CD14-positive monocyte (primary cell): ENCODE results near the gene MYBPC2. TPM values are rescaled to one million over a fixed set of nuclear protein-coding genes. Genes with fewer than 3 reads are reported as not detected.
A peak's percentile ranks its signal among the peaks of the same experiment; 100 is the strongest.

Experiments used
- DNase-seq, 3 donors: peaks; one replicate each; pipeline ENCODE4 v3.0.0-alpha.2; 2011 to 2022
- H2AFZ ChIP-seq: 2 replicates; pipeline ENCODE4 v1.6.0; 2012; ENCODE audit warnings: mild to moderate bottlenecking, low read depth, low read length, inconsistent platforms; ENCODE audit not compliant: insufficient read depth, poor library complexity, severe bottlenecking
- H3K27ac ChIP-seq, 2 donors: 1 replicate in 1 of 2; 2 replicates in 1 of 2; pipeline ENCODE4 v1.5.1; 2012 to 2013; ENCODE audit warnings: low read length in 2 of 2, control low read depth in 1 of 2, inconsistent platforms in 1 of 2, low read depth in 1 of 2, mild to moderate bottlenecking in 1 of 2
- H3K27me3 ChIP-seq, 2 donors: one replicate each; pipeline versions ENCODE4 v1.6.0 to v1.6.1; 2011 to 2013; ENCODE audit warnings: low read length in 2 of 2; ENCODE audit not compliant: control insufficient read depth in 2 of 2, insufficient read depth in 2 of 2
- H3K36me3 ChIP-seq, 2 donors: replicated peaks in 1 of 2; 1 replicate in 1 of 2; 2 replicates in 1 of 2; pipeline versions ENCODE4 v1.5.1 to v1.6.1; 2012 to 2013; ENCODE audit warnings: low read length in 2 of 2, control low read depth in 1 of 2, inconsistent platforms in 1 of 2, mild to moderate bottlenecking in 1 of 2; ENCODE audit not compliant: insufficient read depth in 2 of 2, control insufficient read depth in 1 of 2
- H3K4me1 ChIP-seq, 2 donors: 1 replicate in 1 of 2; 2 replicates in 1 of 2; pipeline versions ENCODE4 v1.5.1 to v1.6.1; 2012 to 2013; ENCODE audit warnings: low read length in 2 of 2, control low read depth in 1 of 2, inconsistent platforms in 1 of 2, mild to moderate bottlenecking in 1 of 2, moderate library complexity in 1 of 2; ENCODE audit not compliant: insufficient read depth in 2 of 2, control insufficient read depth in 1 of 2
- H3K4me2 ChIP-seq: replicated peaks from 2 replicates; pipeline ENCODE3; 2012; ENCODE audit warnings: low read length, moderate library complexity, mild to moderate bottlenecking; ENCODE audit not compliant: poor library complexity, severe bottlenecking; ENCODE audit errors: extremely low read depth
- H3K4me3 ChIP-seq, 3 experiments: fragments of 200-600 bp in 1 of 3; sonication (generic) in 1 of 3; replicated peaks in 1 of 3; 1 replicate in 2 of 3; 2 replicates in 1 of 3; pipeline ENCODE4 v1.5.1; 2011 to 2013; ENCODE audit warnings: low read length in 3 of 3, mild to moderate bottlenecking in 3 of 3, control low read depth in 2 of 3, low read depth in 2 of 3, inconsistent platforms in 1 of 3, moderate library complexity in 1 of 3
- H3K79me2 ChIP-seq: 2 replicates; pipeline ENCODE4 v1.6.0; 2012; ENCODE audit warnings: mild to moderate bottlenecking, control low read depth, inconsistent platforms, low read length, moderate library complexity; ENCODE audit not compliant: insufficient read depth
- H3K9ac ChIP-seq: 2 replicates; pipeline ENCODE4 v1.6.0; 2017; ENCODE audit warnings: low read length, mild to moderate bottlenecking; ENCODE audit not compliant: insufficient read depth, poor library complexity, severe bottlenecking
- H3K9me3 ChIP-seq, 2 donors: replicated peaks in 1 of 2; 1 replicate in 1 of 2; 2 replicates in 1 of 2; pipeline versions ENCODE4 v1.5.1 to v1.6.1; 2012 to 2013; ENCODE audit warnings: low read length in 2 of 2, control low read depth in 1 of 2; ENCODE audit not compliant: control insufficient read depth in 1 of 2, insufficient read depth in 1 of 2
- H4K20me1 ChIP-seq: 2 replicates; pipeline ENCODE4 v1.6.0; 2012; ENCODE audit warnings: mild to moderate bottlenecking, low read length, control low read depth, moderate library complexity; ENCODE audit not compliant: insufficient read depth
- H3K27ac Mint-ChIP-seq, 7 donors: one replicate each; pipeline ENCODE4 v1.8.0; 2020; ENCODE audit warnings: mild to moderate bottlenecking in 7 of 7, mixed read lengths in 7 of 7, moderate library complexity in 6 of 7, inconsistent platforms in 2 of 7
- H3K27me3 Mint-ChIP-seq, 3 donors: one replicate each; pipeline ENCODE4 v1.8.0; 2021 to 2022; ENCODE audit warnings: low read depth in 3 of 3, mild to moderate bottlenecking in 3 of 3, mixed read lengths in 3 of 3, moderate library complexity in 3 of 3, inconsistent platforms in 1 of 3
- H3K36me3 Mint-ChIP-seq, 2 donors: one replicate each; pipeline ENCODE4 v1.8.0; 2020; ENCODE audit warnings: mixed read lengths in 2 of 2, inconsistent platforms in 1 of 2, mild to moderate bottlenecking in 1 of 2
- H3K4me1 Mint-ChIP-seq: one replicate; pipeline ENCODE4 v1.8.0; 2020; ENCODE audit warnings: mild to moderate bottlenecking, mixed read lengths
- H3K4me3 Mint-ChIP-seq, 2 donors: one replicate each; pipeline ENCODE4 v1.8.0; 2020; ENCODE audit warnings: mild to moderate bottlenecking in 2 of 2, mixed read lengths in 2 of 2, moderate library complexity in 1 of 2
- H3K9me3 Mint-ChIP-seq, 7 donors: one replicate each; pipeline ENCODE4 v1.8.0; 2020 to 2022; ENCODE audit warnings: mixed read lengths in 7 of 7, mild to moderate bottlenecking in 6 of 7, moderate library complexity in 6 of 7, inconsistent platforms in 2 of 7
- CTCF ChIP-seq: fragments of 200-600 bp; IDR thresholded peaks from one replicate; pipeline ENCODE4 v1.8.0; 2022; ENCODE audit warnings: antibody characterized with exemption, mild to moderate bottlenecking
- WGBS: methylation state at CpG from one replicate; pipeline ENCODE4 v1.1.5; 2013; ENCODE audit warnings: missing lambda C conversion rate; ENCODE audit not compliant: insufficient coverage; 5-methylcytosine and 5-hydroxymethylcytosine counted together
- intact Hi-C, 2 donors: fragments of 100-400 bp; cut with micrococcal nuclease; formaldehyde crosslinking; loops; one replicate each; pipeline versions ENCODE4 v1.15.0 to v1.15.1; 2023
- polyA plus RNA-seq, 3 donors: library from polyadenylated mRNA; depleted of rRNA in 1 of 3; unstranded in 2 of 3; stranded (reverse) in 1 of 3; fragments of 300-500 nt in 2 of 3; fragments of >200 nt in 1 of 3; fragmentation: Illumina TruSeq in 2 of 3; gene quantifications; 1 replicate in 2 of 3; 2 replicates in 1 of 3; pipeline ENCODE4 v1.2.3, GENCODE V29; 2012 to 2021

Gene MYBPC2
- polyA plus RNA-seq, 3 donors: not detected

GRCh38 chr19:50419022-50419579 is 13.6 kb upstream of the MYBPC2 start:
- peak overlapping the region in 2 of 7 donors; percentile 7 to 79 for H3K27ac Mint-ChIP-seq
- Histone ChIP-seq H3K4me1 (peaks cover 41 to 51% of the 10 kb centered on the region in 2 donors), H3K4me3 (peak overlapping the region in 1 of 3 experiments; percentile 30), H4K20me1 (no peaks in the 10 kb centered on the region), H3K4me2 (peak overlapping the region; percentile 25), H3K27ac (no peak overlapping the region), H2AFZ (no peak overlapping the region), H3K27me3 (peaks cover 5 to 21% of the 10 kb centered on the region in 2 donors), H3K79me2 (no peaks in the 10 kb centered on the region), H3K9ac (peak overlapping the region; percentile 12), H3K9me3 (no peaks in the 10 kb centered on the region), H3K36me3 (no peaks in the 10 kb centered on the region)
- peaks cover 0 to 8% of the 10 kb centered on the region in 2 donors for H3K36me3 Mint-ChIP-seq
- H3K27me3 Mint-ChIP-seq: peaks cover 26 to 29% (median 27%) of the 10 kb centered on the region in 3 donors
- no peak for TF ChIP-seq CTCF
- peak in 1 of 3 donors; percentile 3 for DNase-seq
- intact Hi-C loops: loop anchor here in 1 of 2 donors (5.0 kb wide), 1 partner anchor 42 kb away; the partner anchor contains the start of gene NR1H2
- 19% methylated on average over 12 of the region's 14 CpGs for WGBS
- H3K9me3 Mint-ChIP-seq: peaks cover 0 to 5% (median 2%) of the 10 kb centered on the region in 7 donors
- peak overlapping the region; percentile 76 to 84 for H3K4me3 Mint-ChIP-seq
- H3K4me1 Mint-ChIP-seq: peaks cover 34% of the 10 kb centered on the region

DNA sequence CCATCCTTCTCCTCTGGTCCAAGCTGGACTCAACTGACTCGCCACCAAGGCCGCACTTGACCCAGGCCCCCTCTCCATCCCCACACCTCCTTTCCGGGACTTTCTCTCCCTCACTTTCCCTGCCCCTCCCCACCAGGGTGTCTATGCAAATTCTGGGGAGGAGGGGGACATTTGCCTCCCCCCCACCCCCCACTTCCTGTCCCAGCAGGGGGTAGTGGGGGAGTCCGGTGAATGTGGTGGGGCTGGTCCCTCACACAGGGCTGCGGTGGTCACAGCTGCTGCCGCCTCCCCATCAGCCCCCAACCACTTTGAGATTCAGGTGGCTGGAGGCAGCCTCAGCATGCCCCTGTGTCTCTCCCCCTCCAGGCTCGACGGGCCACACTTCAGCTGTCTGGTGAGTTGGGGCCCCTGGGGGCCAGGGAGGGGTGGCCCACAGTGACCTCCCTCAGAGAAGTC is 13.1 kb upstream of the MYBPC2 start:
- DNase-seq: peak in 1 of 3 donors; percentile 2
- Histone ChIP-seq H3K36me3 (no peaks in the 10 kb centered on the region), H3K4me1 (peaks cover 40 to 47% of the 10 kb centered on the region in 2 donors), H3K9me3 (no peaks in the 10 kb centered on the region), H3K79me2 (no peaks in the 10 kb centered on the region), H3K9ac (peak overlapping the region; percentile 12), H3K4me3 (peak overlapping the region in 1 of 3 experiments; percentile 30), H2AFZ (no peak overlapping the region), H3K4me2 (peak overlapping the region; percentile 25), H3K27ac (no peak overlapping the region), H4K20me1 (no peaks in the 10 kb centered on the region), H3K27me3 (peaks cover 5 to 21% of the 10 kb centered on the region in 2 donors)
- Mint-ChIP-seq H3K27ac (peak overlapping the region in 3 of 7 donors; percentile 7 to 79 (median 58)), H3K27me3 (peaks cover 26 to 30% (median 27%) of the 10 kb centered on the region in 3 donors), H3K9me3 (peaks cover 0 to 5% (median 2%) of the 10 kb centered on the region in 7 donors), H3K4me1 (peaks cover 32% of the 10 kb centered on the region), H3K36me3 (peaks cover 0 to 8% of the 10 kb centered on the region in 2 donors), H3K4me3 (peak overlapping the region; percentile 76 to 84)
- TF ChIP-seq CTCF: no peak
- intact Hi-C loops: loop anchor here in 1 of 2 donors (5.0 kb wide), 1 partner anchor 42 kb away; the partner anchor contains the start of gene NR1H2
- WGBS: 13% methylated on average over 2 of the region's 8 CpGs
